ENCODE data around the gene CIB4.

The CIB4 gene

DNA sequence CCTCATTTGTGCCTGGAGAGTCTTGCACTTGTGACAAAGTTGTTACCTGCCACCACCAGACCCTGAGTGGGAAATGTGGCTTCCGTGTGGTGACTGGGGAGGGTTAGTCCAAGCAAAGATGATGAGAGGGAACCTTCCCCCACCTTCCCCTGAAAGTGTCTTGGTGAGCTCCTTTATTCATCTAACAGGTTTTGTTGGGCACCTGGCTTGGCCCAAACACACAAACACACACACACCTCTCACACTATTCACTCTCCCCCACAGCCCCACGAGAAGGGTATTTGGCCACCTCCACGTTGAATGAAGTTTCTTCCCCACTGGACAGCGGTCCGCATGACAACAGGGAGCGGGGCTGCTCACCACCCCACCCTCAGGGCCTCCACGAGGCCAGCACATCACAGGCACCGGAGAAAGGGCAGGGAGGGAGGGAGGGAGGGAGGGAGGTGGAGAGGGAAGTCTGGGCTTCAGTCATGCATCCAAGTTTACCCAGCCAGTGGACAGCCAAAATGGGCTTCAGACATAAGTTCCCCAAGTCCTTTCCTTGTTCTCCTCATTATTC, 1.4 kb downstream of the CIB4 start:
- no peak for DNase-seq

DNA sequence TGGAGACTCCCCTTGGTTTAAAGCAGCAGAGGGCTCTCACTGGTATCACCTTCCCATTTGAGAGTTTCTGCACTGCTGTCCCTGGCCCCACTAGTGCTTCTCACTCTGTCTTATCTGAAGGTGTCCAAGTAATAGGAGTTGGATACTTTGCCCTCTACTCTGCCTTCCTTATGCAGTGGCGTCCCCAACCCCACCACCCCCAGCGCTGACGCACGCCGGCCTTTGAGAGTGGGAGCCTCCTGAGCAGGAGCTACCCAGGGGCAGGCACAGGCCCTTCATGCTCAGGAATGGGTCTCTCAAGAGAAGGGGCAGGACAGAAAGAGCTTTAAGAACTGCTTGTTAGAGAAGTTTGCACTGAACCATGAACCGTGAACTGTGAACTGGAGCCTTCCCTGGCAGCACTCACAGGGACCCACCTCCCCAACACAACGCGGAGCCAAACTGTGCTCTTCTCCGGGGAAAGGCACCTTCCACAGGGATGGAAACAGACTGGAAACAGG, 3.3 kb downstream of the CIB4 start:
- no peak for DNase-seq

DNA sequence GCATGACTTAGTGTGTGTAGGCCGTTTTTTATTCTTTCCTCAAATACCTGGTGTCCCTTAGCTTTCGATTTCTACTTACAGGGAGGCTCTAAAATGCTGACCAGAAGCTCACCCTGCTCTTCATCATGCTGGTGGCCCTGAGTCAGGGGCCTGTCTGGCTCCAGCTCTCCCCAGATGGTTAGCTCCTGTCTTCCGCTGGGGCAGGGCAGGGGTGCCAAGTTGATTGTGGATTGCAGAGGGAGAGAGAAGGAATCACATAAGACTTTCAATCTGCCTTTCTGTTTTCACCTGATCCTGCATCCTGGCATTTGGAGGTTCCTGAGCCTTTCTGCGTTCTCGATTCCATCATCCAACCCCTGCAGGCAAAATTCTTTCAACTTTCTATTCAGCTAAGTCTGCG, 4.2 kb downstream of the CIB4 start:
- no peak for DNase-seq

DNA sequence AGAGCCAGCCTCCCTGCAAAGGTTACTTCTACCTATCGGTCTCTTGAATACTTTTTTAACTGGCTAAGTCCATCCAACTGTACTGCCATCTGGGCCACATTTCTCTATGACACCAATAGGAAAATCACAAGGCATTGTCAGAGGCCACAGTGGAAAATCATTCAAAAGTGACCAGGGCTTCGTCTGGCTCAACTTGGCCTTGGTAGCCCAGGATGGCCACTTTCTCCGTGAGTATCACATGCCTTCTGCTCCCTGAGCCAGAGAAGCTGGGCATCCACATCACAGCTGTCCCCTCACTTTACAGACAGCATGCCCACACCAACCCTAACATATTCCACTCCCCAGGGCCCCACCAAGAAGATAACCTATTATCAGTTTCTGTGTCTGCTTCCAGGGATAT, 5.8 kb downstream of the CIB4 start:
- DNase-seq, result no peak

DNA sequence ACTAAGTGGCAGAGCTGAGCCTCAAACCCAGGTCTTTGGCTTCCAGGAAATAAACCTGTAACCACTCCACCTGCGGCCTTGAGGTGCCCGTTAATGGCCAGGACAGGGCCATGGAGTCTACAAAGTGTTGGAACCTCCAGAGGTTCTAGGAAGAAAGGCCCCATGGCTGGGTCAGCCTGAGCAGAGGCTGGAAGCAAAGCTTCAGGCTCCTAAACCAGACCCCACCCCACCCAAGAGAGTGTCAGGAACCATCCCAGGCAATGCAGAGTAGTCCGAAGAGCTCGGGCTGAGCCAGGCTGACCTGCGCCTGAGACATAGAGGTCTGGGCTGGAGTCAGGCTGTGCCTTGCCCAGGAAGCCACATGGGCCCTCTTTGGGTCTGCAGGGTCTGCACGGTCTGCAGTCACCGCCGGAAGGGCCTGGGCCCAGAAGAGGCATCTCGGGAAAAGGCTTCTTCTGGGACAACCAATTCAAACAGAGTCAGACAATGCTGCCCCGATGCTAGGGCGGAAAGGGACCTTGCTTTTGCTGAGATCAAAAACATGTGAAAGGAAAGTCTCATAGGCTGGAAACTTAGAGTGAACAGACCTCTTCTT, 6.4 kb downstream of the CIB4 start:
- no peak for DNase-seq

DNA sequence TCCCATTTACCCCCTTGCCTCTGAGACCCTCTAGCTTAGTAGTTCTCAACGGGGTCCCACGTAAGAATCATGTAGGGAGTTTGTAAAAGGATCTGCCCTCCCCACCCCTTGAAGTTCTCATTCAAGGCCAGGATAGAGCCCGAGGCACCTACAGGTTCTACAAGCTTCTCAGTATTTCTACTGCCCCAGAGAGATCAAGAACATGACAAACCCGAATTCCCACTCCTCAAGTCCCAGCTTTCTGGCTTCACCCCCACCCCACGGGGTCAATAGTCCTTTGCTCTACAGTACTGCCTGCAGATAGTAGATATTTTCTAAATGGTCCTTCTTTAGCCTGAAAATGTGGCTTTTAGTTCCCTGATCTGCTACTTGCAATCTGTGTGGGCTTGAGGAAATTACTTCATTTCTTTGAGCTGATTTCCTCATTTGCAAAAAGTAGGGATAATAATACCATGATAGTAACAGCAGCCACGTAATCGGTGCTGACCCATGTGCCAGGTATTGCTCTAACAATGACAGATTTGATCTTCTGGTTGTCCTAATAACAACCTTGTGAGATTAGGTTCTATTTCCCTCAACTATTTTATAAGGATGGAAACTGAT, 7.1 kb downstream of the CIB4 start:
- DNase-seq, result peak; percentile 70 to 79

DNA sequence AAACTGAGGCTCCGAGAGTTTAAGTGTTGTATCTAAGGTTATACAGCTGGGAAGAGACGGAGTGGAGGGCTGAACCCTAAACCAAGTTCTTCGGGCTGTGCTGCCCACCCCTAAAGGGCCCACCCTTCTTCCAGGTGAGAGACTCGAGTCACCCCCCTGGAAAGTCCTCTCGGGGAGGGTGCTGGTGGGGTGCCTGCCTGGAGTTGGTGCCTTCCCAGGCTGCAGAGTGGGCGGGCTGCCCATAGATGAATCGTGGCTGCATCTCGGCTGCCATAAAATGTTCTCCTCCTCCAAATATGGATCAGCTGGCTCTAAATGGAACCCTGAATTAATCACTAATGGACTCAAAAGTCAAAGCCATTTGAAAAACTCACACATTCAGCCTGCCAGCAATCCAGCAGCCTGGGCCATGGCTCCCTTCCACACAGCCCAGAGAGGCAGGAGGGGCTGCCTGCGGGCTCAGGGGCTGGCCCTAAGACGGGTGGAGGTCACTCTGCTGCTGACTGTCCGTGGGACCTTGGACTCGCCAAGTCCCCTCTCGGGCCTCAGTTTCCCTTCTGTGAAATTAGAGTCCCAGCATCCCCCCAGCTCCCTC, 7.7 kb downstream of the CIB4 start:
- no peak for DNase-seq

DNA sequence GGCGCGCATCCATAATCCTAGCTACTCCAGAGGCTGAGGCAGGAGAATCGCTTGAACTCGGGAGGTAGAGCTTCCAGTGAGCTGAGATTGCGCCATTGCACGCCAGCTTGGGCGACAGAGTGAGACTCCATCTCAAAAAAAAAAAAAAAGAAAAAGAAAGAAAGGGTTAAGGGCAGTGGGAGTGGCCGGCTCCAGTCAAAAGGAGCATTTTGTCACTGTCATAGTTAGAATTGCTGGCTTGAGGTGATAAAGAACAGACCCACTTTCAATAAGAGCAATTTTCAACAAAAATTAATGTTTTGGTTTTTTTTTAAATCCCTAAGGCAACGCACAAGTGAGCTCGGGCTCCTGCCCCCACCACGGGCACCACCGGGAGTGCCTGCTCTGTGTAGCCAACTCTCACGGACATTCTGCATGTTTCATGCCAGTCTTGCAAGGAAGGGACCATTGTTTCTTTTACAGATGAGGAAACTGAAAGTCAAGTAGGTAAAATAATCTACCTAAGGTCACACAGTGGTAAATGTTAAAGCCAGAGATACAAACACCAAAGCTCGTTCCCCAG, 8.5 kb downstream of the CIB4 start:
- DNase-seq, result no peak

DNA sequence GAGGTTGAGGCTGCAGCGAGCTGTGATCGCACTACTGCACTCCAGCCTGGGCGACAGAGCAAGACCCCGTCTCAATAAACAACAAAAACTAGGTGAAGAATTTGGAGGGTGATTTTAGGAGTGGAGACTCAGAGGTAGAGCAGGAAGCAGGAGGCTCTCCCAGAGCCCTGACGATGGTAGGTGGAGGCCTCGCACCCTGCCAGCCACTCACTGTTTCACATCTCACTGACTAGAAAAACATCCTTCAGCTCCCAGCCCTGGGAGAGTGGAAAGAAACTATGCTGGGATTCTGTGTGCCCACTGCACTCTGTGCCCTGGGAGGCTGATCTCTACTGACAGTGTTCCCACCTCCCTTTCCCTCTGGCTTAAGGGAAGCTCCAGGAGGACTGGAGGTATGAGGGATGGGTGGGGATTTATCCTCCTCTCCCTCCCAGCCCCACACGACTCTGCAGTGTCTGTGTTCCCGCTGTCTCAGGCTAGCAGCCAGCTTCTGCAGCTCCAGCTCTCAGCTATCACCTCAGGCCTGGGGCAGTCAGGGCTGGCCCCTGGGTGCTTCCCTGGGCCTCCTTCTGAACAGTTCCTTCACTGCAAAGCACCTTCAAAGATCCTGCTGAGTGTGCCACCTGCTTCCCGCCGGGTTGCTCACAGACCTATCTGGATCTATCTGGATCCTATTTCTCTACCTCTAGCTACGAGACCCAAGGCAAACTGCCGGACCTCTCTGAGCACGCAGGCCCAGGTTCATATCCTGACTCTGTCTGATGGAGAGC, 9.6 kb downstream of the CIB4 start:
- DNase-seq, result no peak

DNA sequence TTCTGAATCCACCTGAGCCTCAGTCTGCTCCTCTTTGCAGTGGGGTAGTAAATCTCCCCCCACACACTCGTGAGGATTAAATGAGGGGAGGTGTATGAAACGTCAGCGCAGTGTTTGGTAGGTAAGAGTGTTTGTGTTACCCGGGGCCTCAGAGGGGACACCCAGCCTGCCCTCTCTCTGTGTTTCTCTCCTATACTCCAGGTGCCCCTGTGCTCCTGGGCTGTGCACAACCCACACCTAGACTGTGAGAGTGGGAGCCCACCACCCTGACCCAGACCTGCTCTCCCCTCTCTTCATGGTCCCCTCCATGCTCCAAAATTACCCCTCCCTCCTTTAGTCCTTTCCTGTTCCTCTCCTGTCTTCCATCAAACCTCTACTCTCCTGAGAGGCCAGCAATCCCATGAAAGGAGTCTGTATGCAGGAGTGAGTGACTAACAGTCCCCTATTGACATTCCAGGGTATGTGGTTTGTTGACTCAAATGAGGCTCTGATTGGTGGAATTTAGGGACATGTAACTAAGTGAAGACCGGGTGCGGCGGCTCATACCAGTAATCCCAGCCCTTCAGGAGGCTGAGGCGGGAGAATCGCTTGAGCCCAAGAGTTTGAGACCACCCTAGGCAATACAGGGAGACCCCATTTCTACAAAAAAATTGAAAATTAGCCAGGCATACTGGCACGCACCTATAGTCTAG, 10.4 kb downstream of the CIB4 start:
- no peak for DNase-seq

DNA sequence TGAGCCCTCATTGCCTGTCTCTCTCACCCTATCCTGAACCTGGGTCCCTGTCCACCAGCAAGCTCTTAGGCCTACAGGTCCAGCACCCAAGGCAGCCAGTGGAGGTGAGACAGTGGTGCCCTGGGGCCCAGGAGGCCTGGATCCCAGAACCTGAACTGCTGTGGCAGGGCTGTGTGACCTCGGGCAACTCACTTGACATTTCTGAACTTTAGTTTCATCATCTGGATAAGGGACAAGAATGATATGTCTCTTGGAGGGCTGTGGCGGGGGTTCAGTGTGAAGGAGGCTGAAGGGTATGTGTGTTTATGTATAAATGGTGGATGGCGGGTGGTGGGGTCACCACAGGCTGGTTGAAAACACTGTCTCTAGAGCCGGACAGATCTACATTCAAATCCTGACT, 10.9 kb downstream of the CIB4 start:
- DNase-seq, result no peak

DNA sequence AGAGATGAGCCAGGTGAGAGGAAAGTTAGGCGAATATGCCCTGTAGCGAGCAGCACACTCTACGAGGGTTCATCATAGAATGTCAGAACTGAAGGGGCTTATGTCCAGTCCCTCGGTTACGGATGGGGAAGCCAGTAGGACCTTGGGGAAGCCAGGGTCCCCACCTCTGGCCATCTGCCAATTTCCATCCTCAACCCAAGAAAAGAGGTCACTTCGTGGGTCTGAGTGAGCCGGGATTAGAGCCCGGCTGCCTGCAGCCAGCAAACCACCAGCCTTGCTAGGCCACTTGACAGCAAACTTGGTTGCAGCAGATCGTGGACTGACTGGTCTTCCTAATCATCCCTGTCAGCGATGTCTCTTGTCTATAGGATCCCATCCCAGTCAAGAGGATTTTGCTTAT, 11.4 kb downstream of the CIB4 start:
- no peak for DNase-seq

DNA sequence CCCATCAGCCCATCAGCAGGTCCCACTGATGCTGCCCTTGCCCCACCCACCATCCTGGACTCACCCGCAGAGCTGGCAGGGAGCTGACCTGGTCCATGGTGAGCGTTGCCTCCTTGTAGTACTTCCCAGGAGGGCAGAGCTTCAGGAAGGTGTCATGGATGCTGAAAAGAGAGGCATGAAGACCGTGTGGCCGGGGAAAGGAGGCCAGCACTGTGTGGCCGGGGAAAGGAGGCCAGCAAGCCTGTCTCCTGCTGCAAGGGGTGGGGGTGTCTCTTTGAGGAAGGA, 11.9 kb downstream of the CIB4 start:
- no peak for DNase-seq

DNA sequence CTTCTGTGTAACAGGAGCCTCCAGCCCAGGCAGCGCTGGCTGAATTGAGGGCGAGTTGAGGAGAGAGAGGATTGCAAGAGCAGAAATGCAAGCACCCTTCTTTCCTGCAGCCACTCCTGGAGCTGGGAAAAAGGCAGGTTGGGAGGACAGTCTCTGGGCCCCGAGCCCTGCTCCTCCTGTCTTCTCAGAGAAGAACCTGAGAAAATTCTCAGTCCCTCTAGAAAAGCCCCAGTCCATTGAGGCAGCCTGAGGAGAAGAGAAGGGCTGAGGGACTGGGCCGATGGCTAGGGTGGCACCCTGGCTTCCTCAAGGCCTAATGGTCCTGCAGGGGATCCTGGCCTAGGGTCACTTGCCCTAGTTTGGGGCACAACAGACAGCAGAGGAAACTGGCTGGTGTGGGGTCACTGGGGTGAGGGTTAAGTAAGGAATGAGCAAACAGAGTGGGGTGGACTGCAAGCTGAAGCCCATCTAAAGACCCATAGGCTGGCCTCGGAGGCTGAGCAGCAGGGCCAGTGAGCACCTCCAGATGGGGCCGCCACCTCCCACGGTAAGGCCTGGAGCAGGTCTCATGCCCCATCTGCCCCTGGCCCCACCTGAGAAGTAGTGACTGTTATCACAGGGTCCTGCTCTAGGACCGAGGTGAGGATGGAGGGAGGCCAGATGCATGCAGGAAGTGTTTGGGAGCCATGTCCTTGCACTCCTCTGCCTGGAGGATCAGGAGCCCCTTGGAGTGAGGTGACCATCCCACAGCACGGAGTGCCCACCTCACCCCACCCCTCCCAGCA, 12.4 kb downstream of the CIB4 start:
- no peak for DNase-seq

DNA sequence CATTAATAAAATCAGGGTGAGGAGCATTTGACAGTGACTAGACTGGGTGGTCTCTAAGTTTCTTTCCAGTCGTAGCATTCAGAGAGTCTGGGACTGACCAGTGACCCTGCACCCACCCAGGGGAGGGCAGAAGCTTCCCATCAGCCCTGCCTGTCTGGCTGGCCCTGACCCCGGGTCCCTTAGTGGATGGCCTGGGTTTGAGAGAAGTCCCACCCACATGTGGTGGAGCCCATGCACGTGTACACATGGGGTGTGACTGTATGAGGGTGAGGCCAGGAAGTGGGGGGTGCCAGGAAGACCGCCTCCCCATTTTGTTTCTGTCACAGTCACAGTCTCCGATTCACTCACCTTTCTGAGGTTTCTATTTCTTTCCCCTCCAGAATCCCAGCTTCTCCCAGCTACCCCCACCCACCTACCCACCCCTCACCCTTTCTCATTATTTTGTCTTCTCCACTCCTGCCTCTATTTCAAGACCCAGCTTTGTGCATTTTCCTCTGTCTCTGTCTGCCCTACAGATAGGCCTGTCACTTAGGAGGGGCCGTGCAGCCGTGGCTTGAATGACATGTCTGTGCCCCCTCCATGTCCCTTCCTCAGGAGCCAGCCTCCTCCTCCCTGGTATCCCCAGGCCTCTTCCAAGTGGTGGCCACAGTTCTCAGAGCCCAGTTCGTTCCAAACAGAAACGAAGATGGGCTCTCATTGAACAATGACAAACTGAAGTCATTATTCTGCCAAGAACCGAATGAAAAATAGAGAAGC, 13.6 kb downstream of the CIB4 start:
- DNase-seq, result no peak

DNA sequence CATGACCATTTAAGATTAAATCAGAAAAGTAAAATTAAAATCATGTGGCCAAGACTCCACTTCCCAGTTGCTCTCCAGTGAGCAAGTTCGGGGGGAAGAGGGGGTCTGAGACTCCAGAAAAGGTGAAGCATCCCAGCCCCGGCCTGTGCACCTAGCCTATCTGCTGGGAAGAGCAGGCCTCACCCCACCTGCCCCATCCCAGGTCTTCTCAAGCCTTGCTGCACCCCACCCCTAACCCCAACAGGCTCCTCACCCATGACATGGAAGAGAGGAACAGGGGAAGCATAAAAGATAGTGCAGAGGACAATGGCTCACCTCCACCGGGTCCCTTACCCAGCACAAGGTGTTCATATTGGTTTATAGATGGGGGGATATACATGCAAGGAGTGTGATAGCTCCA, 14.6 kb downstream of the CIB4 start:
- DNase-seq, result no peak

DNA sequence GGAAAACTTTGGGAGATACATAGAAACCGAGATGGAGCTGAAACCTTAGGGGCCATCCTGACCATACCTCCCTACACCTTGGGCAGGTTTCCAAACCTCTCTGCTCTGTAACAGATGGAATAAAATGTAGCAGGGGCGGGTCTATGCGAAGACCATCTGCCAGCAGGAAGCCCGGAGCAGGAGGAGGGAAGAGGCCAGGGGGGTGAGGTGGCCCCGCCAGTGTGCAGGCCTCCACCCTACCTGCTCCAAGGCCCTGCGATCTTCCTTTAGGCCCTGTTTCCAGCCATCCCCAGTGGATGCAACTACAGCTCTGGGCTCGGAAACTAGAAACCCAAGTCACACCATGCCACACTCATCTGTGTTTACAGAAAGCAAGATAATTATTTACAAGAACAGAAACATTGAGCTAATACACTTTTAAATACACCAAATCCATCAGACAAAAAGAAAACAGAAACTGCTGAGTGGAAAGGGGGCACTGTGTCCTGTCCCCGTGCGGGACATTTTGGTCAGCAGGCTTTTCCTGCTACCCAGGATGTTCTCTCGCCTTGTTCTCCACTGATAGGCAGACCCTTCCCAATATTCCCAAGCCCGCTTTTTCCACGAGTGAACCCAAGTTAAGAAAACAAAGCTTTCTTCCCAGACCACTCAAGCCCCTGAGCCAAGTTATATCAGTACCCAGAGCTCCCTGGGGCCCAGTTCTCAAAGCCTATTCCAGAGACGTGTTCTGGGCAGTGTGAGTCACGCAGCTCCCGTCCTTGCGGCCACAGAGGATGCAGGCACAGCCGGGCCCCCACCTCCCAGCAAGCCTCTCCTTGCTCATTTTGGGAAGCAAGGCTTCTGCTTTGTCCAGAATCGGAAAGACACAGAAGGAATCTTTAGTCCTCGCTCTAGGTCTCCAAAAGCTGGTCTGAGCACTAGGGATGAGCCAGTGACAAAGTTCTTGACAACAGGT, 17.3 kb downstream of the CIB4 start:
- DNase-seq, result no peak

DNA sequence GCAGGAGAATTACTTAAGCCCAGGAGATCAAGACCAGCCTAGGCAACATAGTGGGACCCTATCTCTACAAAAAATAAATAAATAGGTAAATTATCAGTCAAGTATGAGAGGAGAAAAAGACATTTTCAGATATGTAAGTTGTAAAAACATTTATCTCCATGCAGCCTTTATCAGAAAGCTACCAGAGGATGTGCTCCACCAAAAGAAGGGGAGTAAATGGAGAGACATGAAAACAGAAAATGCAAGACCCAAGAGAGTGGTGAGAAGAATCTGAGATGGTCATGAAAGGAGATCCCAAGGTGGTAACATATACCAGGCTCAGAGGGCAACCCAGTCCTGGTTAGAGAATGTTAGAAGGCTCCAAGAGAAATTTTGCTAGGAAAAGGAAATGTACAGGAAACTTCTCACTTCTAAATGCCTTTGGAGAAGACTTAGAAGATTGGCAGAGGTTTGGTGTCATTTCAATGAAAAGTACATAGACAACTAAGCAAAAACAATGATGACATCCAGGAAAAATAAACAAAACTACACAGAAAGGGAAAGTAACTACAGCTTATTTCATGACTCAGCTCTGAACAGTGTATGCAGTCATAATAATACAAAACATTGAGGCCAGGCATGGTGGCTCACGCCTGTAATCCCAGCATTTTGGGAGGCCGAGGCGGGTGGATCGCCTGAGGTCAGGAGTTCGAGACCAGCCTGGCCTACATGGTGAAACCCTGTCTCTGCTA, 19.5 kb downstream of the CIB4 start:
- no peak for DNase-seq

DNA sequence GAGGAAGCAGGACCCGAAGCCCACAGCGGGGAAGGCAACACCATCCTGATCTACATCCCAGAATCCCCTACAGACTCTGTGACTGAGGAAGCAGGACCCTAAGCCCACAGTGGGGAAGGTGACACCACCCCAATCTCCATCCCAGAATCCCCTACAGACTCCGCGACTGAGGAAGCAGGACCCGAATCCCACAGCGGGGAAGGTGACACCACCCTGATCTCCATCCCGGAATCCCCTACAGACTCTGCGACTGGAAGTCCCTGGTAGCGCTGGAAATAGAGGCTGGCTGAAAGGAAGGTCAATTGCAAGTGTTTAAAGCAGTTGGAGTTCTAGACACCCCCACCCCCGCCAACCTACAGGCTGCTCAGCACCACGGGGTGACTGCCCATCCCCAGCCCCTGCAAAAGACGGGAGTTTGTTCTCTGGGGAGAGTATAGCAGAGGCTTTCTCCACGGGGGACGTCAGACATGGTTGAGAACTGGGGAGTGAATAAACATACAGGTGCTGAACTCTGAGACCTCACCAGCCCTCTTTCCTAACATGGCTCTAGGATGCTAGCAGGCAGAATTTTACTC, 21.0 kb downstream of the CIB4 start:
- DNase-seq, result no peak
